Mononuclear cell (primary cell): ENCODE measurements around the gene LTBP2. TPM values are rescaled to one million over a fixed set of nuclear protein-coding genes. Genes with fewer than 3 reads are reported as not detected.

ENCODE experiments used
- H3K27me3 ChIP-seq: 2 replicates; pipeline ENCODE4 v1.6.0; 2011; ENCODE audit warnings: low read length, control low read depth; ENCODE audit not compliant: insufficient read depth
- H3K4me1 ChIP-seq: 2 replicates; pipeline ENCODE4 v1.5.1; 2011; ENCODE audit warnings: mild to moderate bottlenecking, low read length, control low read depth; ENCODE audit not compliant: insufficient read depth
- H3K4me3 ChIP-seq: 2 replicates; pipeline ENCODE4 v1.5.1; 2011; ENCODE audit warnings: mild to moderate bottlenecking, low read length, moderate library complexity
- H3K9me3 ChIP-seq: 2 replicates; pipeline ENCODE4 v1.5.1; 2011; ENCODE audit warnings: low read depth, mild to moderate bottlenecking, control low read depth, low read length
- total RNA-seq: library from RNA; depleted of rRNA; stranded (reverse); fragments of >200 nt; gene quantifications from one replicate; pipeline ENCODE4 v1.2.3, GENCODE V29; 2012

LTBP2 gene
- total RNA-seq, 1 donor, result 0.42 TPM

GRCh38 chr14:74647061-74647677 is 35.1 kb upstream of the LTBP2 start:
- Histone ChIP-seq H3K4me1 (peaks cover 8% of the 10 kb centered on the region), H3K27me3 (no peaks in the 10 kb centered on the region), H3K4me3 (no peak overlapping the region), H3K9me3 (no peaks in the 10 kb centered on the region)

- Histone ChIP-seq H3K27me3 (no peaks in the 10 kb centered on the region), H3K9me3 (no peaks in the 10 kb centered on the region), H3K4me1 (peaks cover 2% of the 10 kb centered on the region), H3K4me3 (no peak overlapping the region)
These were observed 33.9 kb upstream of the LTBP2 start for GRCh38 chr14:74645756-74646470.

- Histone ChIP-seq H3K27me3 (no peaks in the 10 kb centered on the region), H3K9me3 (no peaks in the 10 kb centered on the region), H3K4me1 (no peaks in the 10 kb centered on the region), H3K4me3 (no peak overlapping the region)
These were observed 33.2 kb upstream of the LTBP2 start for GRCh38 chr14:74645244-74645643.

- H3K4me3 ChIP-seq, result no peak overlapping the region
These were observed 29.8 kb upstream of the LTBP2 start for GRCh38 chr14:74641601-74642391.

GRCh38 chr14:74638966-74639365 is 26.9 kb upstream of the LTBP2 start:
- Histone ChIP-seq H3K27me3 (no peaks in the 10 kb centered on the region), H3K4me3 (no peak overlapping the region), H3K9me3 (no peaks in the 10 kb centered on the region), H3K4me1 (no peaks in the 10 kb centered on the region)

More at GRCh38 chr14:74641601-74642391, 29.8 kb upstream of the LTBP2 start:
- Histone ChIP-seq H3K4me1 (no peaks in the 10 kb centered on the region), H3K27me3 (no peaks in the 10 kb centered on the region), H3K9me3 (no peaks in the 10 kb centered on the region)

- no peak overlapping the region for H3K4me3 ChIP-seq
- no peaks in the 10 kb centered on the region for H3K27me3 ChIP-seq
- H3K9me3 ChIP-seq, result no peaks in the 10 kb centered on the region
- H3K4me1 ChIP-seq, result no peaks in the 10 kb centered on the region
These were observed 26.0 kb upstream of the LTBP2 start for GRCh38 chr14:74638066-74638465.

- Histone ChIP-seq H3K9me3 (no peaks in the 10 kb centered on the region), H3K4me3 (no peak overlapping the region), H3K4me1 (no peaks in the 10 kb centered on the region), H3K27me3 (no peaks in the 10 kb centered on the region)
These were observed 25.1 kb upstream of the LTBP2 start for GRCh38 chr14:74637178-74637550.

GRCh38 chr14:74636424-74637177 is 24.6 kb upstream of the LTBP2 start:
- H3K27me3 ChIP-seq, result no peaks in the 10 kb centered on the region
- H3K4me1 ChIP-seq, result no peaks in the 10 kb centered on the region
- no peaks in the 10 kb centered on the region for H3K9me3 ChIP-seq
- H3K4me3 ChIP-seq, result no peak overlapping the region

- H3K4me1 ChIP-seq, result no peaks in the 10 kb centered on the region
- H3K9me3 ChIP-seq, result no peaks in the 10 kb centered on the region
- H3K4me3 ChIP-seq, result no peak overlapping the region
- H3K27me3 ChIP-seq, result no peaks in the 10 kb centered on the region
These were observed 23.8 kb upstream of the LTBP2 start for GRCh38 chr14:74635847-74636246.

- Histone ChIP-seq H3K27me3 (no peaks in the 10 kb centered on the region), H3K4me1 (no peaks in the 10 kb centered on the region), H3K4me3 (no peak overlapping the region), H3K9me3 (no peaks in the 10 kb centered on the region)
These were observed 22.9 kb upstream of the LTBP2 start for GRCh38 chr14:74634964-74635363.

- Histone ChIP-seq H3K4me3 (no peak overlapping the region), H3K27me3 (no peaks in the 10 kb centered on the region)
These were observed 22.4 kb upstream of the LTBP2 start for GRCh38 chr14:74634481-74634880.

GRCh38 chr14:74630881-74631690 is 19.0 kb upstream of the LTBP2 start:
- no peak overlapping the region for H3K4me3 ChIP-seq
- H3K27me3 ChIP-seq, result no peaks in the 10 kb centered on the region

More at GRCh38 chr14:74634481-74634880, 22.4 kb upstream of the LTBP2 start:
- H3K4me1 ChIP-seq, result no peaks in the 10 kb centered on the region
- no peaks in the 10 kb centered on the region for H3K9me3 ChIP-seq

GRCh38 chr14:74628418-74628817 is 16.4 kb upstream of the LTBP2 start:
- H3K4me1 ChIP-seq, result peaks cover 15% of the 10 kb centered on the region
- H3K4me3 ChIP-seq, result no peak overlapping the region
- H3K27me3 ChIP-seq, result no peaks in the 10 kb centered on the region
- no peaks in the 10 kb centered on the region for H3K9me3 ChIP-seq

More at GRCh38 chr14:74630881-74631690, 19.0 kb upstream of the LTBP2 start:
- peaks cover 15% of the 10 kb centered on the region for H3K4me1 ChIP-seq
- no peaks in the 10 kb centered on the region for H3K9me3 ChIP-seq

- Histone ChIP-seq H3K9me3 (no peaks in the 10 kb centered on the region), H3K4me3 (no peak overlapping the region), H3K4me1 (peaks cover 18% of the 10 kb centered on the region), H3K27me3 (no peaks in the 10 kb centered on the region)
These were observed 15.0 kb upstream of the LTBP2 start for GRCh38 chr14:74627076-74627475.
